IPS-15b (cell line): ENCODE results near the gene CHCHD6.

ENCODE experiments used
- H3K27me3 ChIP-seq: one replicate; pipeline ENCODE4 v1.6.1; 2013; ENCODE audit warnings: low read length; ENCODE audit not compliant: control insufficient read depth, insufficient read depth
- H3K36me3 ChIP-seq: one replicate; pipeline ENCODE4 v1.6.1; 2013; ENCODE audit warnings: low read length; ENCODE audit not compliant: control insufficient read depth, insufficient read depth
- H3K4me1 ChIP-seq: one replicate; pipeline ENCODE4 v1.6.1; 2013; ENCODE audit warnings: mild to moderate bottlenecking, low read length; ENCODE audit not compliant: control insufficient read depth, insufficient read depth
- H3K4me3 ChIP-seq: one replicate; pipeline ENCODE4 v1.5.1; 2013; ENCODE audit warnings: low read depth, low read length
- H3K9ac ChIP-seq: one replicate; pipeline ENCODE4 v1.6.1; 2013; ENCODE audit warnings: low read depth, mild to moderate bottlenecking, low read length
- H3K9me3 ChIP-seq: one replicate; pipeline ENCODE4 v1.6.1; 2013; ENCODE audit warnings: mild to moderate bottlenecking, low read length; ENCODE audit not compliant: control insufficient read depth, insufficient read depth

Gene CHCHD6

DNA sequence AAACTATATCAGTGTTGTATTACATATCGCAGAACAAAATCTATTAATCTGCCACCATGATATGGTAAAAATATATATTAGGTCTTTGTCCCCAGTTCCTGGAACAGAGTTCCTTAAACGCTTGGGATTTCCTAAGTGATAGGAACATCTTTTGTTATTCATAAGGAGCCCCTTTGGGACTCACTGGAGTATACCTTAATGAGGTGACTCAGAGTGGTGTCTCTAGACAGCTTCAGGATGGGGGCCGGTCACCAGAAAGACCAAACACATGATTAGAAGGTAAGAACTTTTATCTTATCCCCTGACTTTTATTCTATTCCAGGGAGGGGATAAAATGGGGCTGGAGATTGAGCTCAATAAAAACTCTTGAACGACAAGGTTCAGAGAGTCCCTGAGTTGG, 12.3 kb upstream of the CHCHD6 start:
- Histone ChIP-seq H3K27me3 (no peaks in the 10 kb centered on the region), H3K4me1 (no peaks in the 10 kb centered on the region), H3K36me3 (no peaks in the 10 kb centered on the region), H3K9me3 (no peaks in the 10 kb centered on the region), H3K4me3 (no peak overlapping the region), H3K9ac (no peak overlapping the region)

DNA sequence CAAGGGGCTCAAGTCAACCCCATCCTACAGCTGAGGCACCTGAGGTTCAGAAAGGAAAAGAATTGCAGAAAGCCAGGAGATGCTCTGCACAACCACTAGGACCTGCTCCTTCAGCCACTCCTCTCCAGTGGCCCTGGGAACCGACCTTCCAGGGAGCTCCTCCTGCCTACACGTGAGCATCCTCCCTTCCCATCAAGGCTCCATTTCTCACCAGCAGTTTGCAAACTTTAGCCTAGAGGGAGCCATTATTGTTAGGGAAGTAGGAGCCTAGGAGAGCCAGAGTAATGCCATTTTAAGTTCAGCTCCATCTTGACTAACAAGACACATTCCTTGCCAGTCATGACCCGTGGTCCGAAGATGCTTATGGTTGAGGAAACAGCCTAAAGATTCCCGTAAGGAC, 11.2 kb upstream of the CHCHD6 start:
- no peaks in the 10 kb centered on the region for H3K27me3 ChIP-seq

DNA sequence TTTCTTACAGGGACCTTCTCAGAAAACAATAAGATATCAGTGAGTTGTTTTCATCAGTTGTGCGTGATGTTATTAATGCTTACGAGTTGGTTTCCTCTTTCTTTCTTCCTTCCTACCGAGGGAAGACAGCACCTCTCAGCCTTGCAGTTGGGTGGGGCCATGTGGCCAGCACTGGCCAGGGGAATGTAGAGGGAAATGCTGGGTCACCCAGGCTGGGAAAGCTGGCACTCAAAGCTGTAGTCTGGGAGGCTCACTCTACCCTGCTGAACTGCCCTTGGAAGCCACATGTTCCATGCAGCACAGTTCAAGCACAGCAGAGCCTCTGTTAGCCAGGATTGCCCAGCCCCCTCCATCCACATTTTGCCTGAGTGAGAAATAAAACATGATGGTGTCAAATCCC, 10.1 kb upstream of the CHCHD6 start:
- H3K4me3 ChIP-seq = no peak overlapping the region
- no peaks in the 10 kb centered on the region for H3K27me3 ChIP-seq
- H3K9ac ChIP-seq = no peak overlapping the region
- no peaks in the 10 kb centered on the region for H3K36me3 ChIP-seq
- no peaks in the 10 kb centered on the region for H3K9me3 ChIP-seq
- no peaks in the 10 kb centered on the region for H3K4me1 ChIP-seq

More for the DNA sequence above, 11.2 kb upstream of the CHCHD6 start:
- H3K9ac ChIP-seq = no peak overlapping the region
- H3K36me3 ChIP-seq = no peaks in the 10 kb centered on the region
- no peaks in the 10 kb centered on the region for H3K4me1 ChIP-seq
- no peak overlapping the region for H3K4me3 ChIP-seq
- no peaks in the 10 kb centered on the region for H3K9me3 ChIP-seq

DNA sequence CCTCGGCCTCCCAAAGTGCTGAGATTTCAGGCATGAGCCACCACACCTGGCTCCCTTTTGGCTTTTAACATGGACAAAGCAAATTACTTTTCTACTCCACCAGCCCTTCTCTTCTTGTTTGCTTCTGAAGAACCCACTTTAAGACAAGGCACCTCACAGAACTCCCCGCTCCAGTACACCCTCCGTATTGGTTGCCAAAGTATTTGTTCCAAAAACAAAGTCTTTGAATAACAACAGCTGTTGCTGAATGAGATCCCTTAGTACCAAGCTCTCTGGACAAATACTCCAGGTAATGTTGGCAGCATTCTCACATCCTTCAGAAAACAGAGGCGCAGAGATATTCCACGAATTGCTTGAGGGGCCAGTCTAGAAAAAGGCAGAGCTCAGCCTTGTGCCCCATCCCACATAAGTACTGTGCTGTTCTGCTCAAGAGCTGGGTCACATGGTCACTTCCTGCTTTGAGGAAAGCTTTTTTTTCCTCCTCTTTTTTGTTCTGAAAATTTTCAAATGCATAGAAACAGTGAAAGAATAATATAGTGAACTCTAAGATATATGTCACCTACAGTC, 7.3 kb upstream of the CHCHD6 start:
- H3K9me3 ChIP-seq = no peaks in the 10 kb centered on the region
- peaks cover 6% of the 10 kb centered on the region for H3K27me3 ChIP-seq
- H3K4me3 ChIP-seq = no peak overlapping the region
- no peaks in the 10 kb centered on the region for H3K4me1 ChIP-seq
- no peaks in the 10 kb centered on the region for H3K36me3 ChIP-seq
- no peak overlapping the region for H3K9ac ChIP-seq

DNA sequence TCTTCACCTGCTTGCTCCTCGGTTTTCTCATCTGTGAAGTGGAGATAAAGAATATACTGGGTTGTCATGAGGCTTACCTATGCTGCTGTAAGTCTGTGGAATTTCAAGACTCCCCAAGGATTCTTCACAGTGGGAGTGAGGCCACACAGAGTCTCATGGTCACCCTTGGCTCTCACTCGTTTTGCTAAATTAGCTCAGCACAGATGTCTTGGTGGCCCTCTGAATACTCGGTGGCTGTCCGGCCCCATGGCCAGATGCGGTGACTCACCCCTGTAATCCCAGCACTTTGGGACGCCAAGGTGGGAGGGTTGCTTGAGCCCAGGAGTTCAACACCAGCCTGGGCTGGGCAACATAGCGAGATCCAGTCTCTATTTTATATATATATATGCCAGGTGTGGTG, 5.0 kb upstream of the CHCHD6 start:
- Histone ChIP-seq H3K4me1 (no peaks in the 10 kb centered on the region), H3K9ac (no peak overlapping the region), H3K27me3 (peaks cover 20% of the 10 kb centered on the region), H3K4me3 (no peak overlapping the region), H3K9me3 (no peaks in the 10 kb centered on the region), H3K36me3 (no peaks in the 10 kb centered on the region)

DNA sequence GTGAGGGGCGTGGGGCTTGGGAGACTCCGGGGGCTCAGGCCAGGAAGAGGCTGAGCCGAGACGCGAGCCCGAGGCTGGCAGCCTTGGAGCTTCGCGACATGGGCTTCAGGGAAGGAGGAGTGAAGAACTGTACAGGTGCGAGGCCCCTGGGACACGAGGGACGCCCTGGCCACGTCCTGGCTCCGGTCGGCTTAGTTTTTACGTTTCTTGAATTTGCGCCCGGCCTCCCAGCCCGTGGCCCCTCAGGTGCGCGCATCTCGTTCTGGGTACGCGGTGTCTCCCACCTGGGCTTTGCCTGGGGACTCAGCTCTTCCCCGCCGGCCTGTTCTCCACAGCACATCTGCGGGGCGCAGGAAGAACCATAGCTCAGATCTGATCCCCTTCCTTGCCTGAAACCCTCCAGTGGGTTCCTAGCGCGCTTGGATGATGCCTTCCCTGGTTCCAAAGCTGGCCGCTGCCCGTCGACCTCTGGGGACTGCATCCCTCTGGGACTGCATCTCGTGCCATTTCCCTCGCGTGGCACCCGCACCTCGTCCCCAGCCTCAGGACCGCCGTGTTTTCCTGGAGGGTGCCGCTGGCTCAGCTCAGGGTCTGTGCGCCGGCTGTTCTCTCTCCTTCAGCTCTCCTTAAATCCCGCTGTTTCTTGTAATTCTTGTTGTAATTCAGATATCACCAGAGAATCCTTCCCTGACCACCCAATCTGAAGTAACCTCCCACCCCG, 614 bp downstream of the CHCHD6 start:
- peak overlapping the region; percentile 61 for H3K9ac ChIP-seq
- H3K4me3 ChIP-seq = peak overlapping the region; percentile 72
- H3K27me3 ChIP-seq = peaks cover 28% of the 10 kb centered on the region
- no peaks in the 10 kb centered on the region for H3K9me3 ChIP-seq
- H3K4me1 ChIP-seq = no peaks in the 10 kb centered on the region
- H3K36me3 ChIP-seq = no peaks in the 10 kb centered on the region

DNA sequence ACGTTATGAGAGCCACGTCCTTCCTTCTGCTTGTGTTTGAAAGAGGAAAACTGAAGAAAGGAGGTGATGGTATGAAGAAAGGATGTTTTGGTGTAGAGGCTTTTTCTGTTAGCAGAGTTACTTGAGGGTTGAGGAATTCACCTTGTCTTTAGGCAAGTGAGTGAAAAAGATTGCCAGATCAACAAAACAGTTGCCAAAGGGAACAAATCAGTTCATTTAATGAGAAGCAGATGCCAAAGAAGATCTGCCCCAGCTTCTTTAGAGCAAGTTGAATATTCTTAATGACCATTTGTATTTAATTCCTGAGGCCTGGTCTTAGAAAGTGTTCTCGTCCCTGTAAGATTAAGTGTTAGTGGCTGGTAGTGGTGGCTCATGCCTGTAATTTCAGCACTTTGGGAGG, 2.6 kb downstream of the CHCHD6 start:
- H3K36me3 ChIP-seq = no peaks in the 10 kb centered on the region
- no peak overlapping the region for H3K4me3 ChIP-seq
- no peaks in the 10 kb centered on the region for H3K9me3 ChIP-seq
- H3K9ac ChIP-seq = no peak overlapping the region
- peaks cover 22% of the 10 kb centered on the region for H3K27me3 ChIP-seq
- H3K4me1 ChIP-seq = no peaks in the 10 kb centered on the region

DNA sequence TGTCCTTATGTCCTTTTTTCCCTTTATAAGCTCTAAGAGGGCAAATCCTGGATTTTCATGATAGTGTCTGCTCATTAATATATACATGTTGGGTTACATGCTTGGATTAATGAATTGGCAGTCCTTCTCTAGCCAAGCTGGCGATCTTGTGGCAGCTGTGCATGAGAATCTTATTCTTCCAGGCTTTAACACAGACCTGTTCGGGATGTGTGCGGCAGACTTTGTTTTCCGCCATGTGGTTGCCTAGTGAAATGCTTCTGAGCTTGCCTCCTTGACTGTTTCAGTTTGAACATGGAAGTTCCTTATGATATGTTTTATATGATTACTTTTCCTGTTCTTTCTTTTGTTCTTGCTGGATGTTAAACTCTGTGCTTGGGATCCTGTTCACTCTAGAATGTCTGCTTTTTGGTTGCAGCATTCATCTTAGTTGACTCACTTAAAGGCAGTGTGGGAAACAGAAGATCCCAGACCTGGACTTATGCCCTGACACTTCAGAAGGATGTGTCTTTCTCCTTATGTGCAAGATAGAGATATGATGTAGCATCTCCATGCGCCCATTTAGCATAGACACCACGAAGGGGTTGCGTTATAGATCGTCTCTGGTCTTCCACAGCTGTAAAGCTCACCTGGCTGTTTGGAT, 7.2 kb downstream of the CHCHD6 start:
- Histone ChIP-seq H3K9ac (no peak overlapping the region), H3K4me1 (no peaks in the 10 kb centered on the region), H3K9me3 (no peaks in the 10 kb centered on the region), H3K4me3 (no peak overlapping the region), H3K36me3 (no peaks in the 10 kb centered on the region), H3K27me3 (no peaks in the 10 kb centered on the region)

DNA sequence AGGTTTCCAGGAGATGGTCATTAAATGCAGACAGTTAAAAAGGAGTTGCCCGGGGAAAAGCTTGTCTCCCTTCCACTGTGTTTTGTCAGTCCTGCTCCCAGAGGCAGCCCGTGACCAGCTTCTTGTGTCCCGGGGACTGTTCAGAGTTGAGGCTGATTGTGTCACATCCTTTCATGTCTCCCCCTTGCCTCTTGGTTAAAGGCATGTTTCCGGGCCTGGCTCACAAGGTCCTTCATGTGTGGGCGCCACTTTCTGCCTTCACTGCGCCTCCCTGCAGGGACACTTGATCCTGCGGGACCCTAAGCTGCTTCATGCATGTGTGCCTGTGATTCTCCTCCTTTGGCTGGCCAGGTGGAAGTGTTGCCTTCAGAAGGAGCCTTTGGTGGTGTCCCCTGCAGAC, 9.2 kb downstream of the CHCHD6 start:
- Histone ChIP-seq H3K9me3 (no peaks in the 10 kb centered on the region), H3K9ac (no peak overlapping the region), H3K27me3 (no peaks in the 10 kb centered on the region)

DNA sequence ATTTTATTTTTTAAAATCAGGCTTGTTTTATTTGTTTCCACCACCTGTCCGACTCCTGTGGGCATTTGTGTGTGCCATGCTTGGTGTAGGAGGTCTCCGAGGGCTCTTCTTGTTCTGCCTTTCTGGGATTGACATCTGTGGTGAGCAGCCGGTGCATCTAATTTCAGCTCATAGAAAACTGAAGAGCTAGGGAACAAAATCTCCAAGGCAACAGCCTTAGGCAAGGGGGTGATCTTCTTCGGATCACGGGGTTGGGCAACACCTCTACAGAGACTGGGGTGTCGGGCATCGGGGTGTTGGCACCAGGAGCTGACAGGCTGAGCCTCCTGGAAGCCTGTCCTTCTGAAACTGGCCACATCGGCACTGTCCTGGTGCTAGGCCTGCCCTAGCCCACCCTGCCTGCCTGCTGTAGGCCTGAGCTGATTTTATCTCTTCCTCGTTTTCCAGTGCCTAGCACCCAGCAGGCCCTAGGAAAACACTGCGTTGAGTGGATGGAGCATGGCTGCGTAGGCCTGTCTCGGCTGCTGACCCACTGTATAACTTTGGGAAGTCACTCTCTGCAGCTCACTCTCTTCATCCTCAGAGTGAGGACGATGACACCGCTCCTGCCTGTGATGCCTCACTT, 10.3 kb downstream of the CHCHD6 start:
- Histone ChIP-seq H3K36me3 (no peaks in the 10 kb centered on the region), H3K9me3 (no peaks in the 10 kb centered on the region), H3K4me3 (no peak overlapping the region), H3K27me3 (no peaks in the 10 kb centered on the region), H3K9ac (no peak overlapping the region), H3K4me1 (no peaks in the 10 kb centered on the region)

More for the DNA sequence above, 9.2 kb downstream of the CHCHD6 start:
- H3K4me1 ChIP-seq = no peaks in the 10 kb centered on the region
- H3K4me3 ChIP-seq = no peak overlapping the region
- no peaks in the 10 kb centered on the region for H3K36me3 ChIP-seq

DNA sequence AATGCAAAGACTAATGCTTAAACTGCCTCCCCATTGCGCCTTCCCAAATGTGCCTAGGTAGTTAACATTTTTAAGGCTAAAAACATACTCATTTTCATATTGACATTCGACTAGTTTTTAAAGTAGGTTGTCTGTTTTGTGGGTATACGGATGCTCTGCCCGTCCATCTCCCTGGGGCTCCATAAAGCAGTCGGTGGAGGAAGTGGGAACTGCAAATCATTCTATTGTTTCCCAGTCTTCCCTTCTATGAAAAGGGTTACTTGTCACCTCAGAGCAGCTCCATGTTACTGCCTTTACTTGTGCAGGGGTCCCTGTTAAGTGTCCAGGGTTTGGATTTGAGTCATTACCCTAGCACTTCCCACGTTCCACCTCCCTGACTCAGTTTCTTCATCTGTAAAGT, 10.9 kb downstream of the CHCHD6 start:
- Histone ChIP-seq H3K36me3 (no peaks in the 10 kb centered on the region), H3K9me3 (no peaks in the 10 kb centered on the region), H3K27me3 (no peaks in the 10 kb centered on the region), H3K9ac (no peak overlapping the region), H3K4me1 (no peaks in the 10 kb centered on the region), H3K4me3 (no peak overlapping the region)

DNA sequence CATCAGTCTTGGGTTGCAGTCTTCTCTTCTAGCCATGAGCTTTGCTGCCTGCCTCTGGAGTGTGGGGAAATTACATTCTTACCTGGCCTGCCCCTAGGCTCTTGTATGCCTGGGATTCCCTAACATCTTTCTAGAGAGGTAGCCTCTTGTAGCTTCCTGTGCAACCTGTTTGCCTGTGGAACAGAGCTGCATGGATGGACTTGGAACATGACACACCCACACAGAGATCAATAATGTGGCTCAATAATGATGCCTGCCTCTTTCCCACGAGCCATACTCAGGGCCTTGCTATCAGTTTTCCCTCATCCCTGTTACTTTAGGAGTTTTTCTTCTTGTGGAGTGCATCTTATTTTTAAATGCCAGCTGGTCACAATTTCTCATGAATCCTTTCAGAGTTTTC, 11.4 kb downstream of the CHCHD6 start:
- Histone ChIP-seq H3K27me3 (no peaks in the 10 kb centered on the region), H3K9me3 (no peaks in the 10 kb centered on the region)

More for the DNA sequence above, 11.4 kb downstream of the CHCHD6 start:
- Histone ChIP-seq H3K4me1 (no peaks in the 10 kb centered on the region), H3K9ac (no peak overlapping the region), H3K4me3 (no peak overlapping the region), H3K36me3 (no peaks in the 10 kb centered on the region)
